ENCODE measurements around the gene TMEM132D.

Gene TMEM132D

DNA sequence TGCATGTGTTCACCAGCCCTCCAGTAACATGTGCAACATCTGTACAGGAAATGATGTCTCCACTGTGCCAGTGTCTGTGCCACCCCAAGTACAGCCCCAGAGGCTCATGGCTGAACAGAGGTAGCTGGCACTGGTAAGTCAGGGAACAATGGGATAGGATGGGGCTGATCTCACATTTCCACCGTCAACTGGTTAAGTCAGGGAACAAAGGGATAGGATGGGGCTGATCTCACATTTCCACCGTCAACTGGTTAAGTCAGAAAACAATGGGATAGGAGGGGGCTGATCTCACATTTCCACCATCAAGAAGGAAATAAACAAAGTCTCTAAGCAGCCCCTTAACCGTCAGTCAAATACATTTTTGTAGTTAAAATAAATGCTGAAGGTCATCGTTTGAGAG, 246.6 kb downstream of the TMEM132D start:
- DNase-seq: no peak

DNA sequence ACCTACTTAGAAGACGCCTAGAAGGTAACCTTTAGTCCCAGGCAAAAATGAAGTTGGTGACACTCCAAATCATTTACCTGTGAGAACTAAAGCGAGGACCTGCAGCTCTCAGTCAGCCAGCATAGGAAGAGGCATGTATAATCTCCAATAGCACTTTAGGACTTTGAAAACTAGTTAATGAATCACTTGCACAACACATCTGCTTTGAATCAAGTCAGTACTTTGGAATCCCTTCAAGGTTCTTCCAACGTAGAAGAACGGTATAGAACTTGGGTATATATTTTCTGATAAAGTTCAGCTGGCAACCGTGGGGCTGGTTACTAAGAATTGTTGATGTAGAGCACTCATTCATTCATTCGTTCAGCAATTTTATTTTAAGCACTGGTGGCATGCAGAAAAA, 251.9 kb downstream of the TMEM132D start:
- no peak for DNase-seq

DNA sequence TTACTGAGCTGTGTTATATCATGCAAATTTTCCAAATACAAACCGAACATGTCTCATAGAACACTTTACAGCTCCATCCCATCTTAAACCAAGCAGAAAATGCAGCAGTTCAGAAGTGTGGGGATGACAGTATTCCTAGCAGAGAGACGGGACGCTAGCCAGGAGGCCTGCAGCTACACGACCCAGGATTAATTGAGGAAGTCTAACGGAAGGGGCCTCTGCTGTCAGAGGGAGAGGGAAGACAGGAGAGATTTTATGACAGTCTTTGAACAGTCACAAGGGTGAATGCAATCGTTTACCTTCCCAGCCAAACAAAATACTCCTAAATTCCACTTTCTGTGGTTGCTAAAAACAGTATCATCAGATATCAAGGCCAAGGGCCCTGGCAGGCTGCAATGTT, 261.9 kb downstream of the TMEM132D start:
- DNase-seq: no peak

DNA sequence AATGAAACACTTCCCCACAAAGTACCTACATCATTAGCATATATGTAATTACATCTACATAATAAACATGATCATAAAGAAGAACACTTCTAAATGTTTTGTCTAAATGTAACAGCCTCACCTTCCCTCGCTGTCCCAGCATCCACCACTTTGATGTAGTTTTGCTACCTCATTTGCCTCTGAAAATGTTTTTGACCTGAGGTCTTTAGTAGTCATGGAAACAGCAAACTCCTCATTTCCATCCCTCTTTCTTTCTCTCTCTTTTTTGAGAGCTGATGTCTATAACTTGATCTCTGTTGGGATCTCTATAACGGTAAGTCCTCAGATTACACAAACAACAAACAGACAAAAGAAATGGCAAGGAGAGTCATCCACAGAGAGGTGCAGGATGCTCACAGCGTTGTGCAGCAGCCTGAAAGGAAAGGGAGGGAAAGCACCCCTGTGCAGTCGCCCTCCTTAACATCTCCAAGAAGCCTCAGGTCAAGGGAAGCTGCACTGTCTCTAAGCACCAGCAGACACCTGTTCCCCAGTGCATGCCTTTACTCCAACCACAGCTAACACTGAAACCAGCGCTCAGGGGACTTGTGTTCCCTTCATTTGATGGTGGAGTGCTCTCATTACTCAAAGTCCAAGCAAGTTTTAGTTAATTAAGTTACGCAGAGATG, 268.7 kb downstream of the TMEM132D start:
- DNase-seq: no peak

DNA sequence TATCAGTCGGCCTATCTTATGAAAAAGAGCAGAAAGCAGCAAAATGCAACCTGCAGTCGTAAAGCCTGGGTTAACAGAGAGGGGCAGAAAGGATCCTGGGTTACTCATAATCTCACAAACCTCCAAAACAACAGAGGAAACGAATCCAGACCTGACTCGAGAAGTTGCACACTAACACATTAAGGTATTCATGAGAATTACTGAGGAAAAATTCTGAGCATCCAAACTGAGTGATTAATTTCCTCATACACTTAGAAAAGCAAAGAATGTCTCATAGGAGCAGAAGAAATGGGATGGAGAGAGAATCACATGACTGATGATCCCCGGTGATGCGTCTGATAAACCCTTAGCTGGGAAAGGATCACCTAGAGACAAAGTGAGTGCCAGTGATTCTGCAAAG, 272.5 kb downstream of the TMEM132D start:
- DNase-seq: no peak

DNA sequence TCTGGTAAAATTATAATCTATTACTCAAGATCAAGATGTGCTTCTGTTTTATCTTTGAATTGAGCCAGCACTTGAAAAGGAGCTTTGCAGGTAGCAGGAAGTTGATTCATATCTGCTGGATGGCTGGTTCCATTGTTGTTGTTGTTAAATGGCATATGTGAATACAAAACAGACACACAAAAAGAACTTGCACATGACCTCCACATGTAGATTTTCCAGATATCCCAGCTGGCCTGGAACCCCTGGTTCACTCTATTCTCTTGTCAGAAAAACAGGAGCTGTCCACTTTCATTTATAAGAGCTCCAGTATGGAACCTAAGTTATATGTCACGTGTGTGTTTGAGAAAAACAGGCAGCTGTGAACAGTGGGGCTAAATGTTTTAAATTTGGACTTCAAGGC, 273.9 kb downstream of the TMEM132D start:
- no peak for DNase-seq

DNA sequence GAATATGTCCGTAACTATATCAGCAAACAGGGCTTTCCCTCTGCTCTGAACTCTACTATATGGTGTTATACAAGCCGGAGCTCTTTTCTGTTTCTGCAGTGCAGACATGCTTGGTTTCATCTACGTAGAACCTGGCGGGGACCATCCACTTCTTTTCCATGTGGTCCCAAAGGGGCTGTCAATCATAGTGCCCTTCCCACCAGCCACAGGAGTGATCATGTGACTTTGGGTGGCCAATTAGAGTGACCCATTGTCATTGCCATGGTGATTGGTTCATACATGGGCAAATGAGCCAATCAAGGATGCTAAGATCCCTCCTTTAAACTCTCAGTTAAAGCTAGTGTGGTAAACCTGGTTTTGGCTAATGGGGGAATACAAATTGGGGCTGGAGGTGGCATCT, 281.3 kb downstream of the TMEM132D start:
- DNase-seq: no peak

DNA sequence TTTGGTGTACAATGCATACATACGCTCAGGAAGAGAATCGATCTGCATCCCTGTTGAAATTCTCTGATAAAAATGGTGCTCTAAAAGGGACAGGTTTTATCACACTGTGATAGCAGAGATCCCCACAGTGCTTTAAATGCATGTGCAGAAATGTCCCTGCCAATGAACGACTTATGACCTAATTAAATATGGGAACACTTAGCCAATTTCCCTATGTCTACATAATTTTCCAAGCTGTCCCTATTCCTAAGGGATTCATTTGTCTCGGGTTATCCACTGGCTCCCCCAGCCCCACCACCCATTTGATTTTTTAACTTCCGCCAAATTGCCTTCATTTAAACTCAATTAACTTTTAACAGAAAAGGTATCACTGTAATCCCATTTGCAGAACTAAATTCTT, 284.6 kb downstream of the TMEM132D start:
- DNase-seq: no peak

DNA sequence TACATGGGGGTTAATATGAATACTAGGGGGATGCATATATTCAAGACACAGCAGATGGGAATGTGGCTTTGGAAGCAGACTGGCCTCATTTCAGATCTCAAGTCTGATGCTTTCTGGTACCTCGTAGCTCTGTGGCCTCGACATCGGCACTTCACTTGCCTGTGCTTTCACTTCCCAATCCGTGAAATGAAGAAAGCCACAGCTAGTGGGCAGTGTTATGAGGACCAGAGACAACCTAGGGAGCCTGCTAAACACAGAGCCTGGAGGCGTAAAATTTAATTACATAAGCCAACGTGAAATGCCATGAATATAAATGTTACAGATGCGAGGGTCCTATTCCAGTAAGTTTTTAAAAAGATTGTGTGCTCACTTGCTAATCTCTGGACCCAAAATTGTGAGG, 286.0 kb downstream of the TMEM132D start:
- DNase-seq: no peak

DNA sequence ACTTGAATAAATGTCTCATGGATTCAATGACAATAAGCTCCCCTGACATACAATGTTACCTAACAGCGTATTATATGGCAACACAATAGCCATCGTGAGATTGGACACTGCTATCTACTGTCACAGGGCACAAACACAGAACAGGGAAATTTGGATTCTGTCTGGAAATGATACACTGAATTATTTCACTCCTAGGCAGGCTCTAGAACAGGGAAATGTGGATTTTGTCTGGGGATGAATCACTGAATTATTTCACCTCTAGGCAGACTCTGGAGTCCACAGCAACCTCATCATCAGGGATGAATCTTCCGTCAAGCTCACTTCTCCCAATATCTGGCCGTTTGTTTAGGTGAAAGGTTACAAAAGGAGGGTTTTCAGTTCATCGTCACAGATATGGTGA, 288.8 kb downstream of the TMEM132D start:
- no peak for DNase-seq

DNA sequence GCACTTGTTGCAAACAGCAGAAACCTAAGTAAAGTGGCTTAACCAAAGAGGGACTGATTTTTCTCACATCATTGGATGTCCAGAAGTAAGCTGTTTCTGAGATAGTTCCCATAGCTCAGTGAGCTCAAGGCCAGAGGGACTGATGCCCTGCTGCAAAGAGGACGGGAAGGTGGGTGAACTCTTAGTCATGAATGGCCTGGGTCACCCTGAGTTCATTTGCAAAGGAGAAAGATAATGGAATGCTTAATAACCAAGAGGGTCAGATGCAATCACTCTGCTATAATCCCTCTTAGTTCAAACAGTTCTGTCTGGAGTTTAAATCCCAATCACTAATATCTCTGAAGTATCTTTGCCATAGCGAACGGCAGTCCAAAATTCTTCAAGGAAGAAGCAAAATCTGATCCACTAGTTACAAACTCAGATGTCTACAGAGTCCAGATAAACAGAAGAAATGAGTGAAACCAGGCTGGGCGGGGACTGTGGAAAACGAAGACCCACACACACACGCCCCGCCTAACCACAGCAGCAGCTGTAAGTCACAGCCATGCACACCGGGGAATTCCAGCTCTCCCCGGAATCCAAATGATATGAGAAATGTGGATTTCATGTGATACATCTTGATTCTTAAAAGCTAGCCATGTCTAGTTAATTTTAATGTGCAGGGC, 289.5 kb downstream of the TMEM132D start:
- no peak for DNase-seq

DNA sequence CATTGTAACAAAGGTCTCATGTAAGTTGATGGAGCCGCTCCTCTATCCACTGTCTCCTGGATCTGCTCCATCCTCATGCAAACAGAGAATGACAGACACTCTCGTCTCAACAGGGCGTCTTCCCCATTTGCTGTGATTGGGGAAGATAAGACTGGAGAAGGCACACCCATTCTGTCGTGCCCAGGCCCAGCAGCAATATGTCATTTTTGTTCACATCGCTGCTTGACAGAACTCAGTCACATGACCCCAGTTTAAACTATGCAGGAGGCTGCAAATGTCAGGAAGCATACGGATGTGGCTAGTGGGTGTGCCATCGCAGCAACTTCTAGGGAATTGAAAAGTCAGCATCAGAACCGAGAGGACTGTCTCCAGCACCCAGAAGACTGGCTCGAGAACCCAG, 290.5 kb downstream of the TMEM132D start:
- no peak for DNase-seq

DNA sequence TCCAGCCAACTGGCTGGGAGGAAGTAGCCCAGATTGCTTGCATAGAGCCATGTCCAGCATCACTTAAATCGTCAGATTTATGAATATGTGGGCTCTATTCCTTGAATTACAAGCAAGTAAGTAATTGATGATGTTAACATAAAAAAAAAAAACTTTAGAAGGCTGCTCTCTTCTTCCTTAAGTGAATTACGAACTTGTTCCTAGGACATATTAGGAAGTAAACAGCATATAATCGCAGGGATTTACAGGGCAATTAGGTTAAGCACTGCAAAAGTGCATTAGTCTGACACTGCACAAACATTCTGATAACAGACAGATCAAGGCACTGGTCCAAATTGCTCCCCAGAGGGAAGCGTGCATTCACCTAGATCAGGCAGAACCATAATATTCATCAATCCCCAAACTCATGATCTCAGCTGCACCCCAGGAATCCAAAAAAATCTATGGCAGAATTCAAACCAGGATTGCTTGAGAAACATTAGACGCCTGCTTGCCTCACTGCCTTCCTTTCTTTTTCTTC, 293.2 kb downstream of the TMEM132D start:
- DNase-seq: no peak

DNA sequence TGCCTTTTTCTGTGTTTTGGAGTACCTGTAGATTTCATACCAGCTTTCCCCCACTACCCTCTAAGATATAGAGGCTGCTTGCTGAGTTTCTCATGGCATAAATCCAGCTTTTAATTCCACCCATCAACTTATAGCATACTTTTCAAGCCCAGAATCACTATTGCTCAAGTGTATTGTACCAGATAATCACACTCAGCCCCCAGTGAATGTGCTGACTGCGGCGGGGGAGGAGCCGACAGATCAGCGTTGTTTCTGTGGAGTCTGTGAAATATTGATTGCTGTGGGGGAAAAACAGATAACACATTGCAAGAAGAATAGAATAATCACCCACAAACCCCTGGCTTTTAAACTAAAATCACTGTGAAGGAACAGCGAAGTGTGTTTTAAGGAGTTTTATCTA, 296.1 kb downstream of the TMEM132D start:
- DNase-seq: no peak

DNA sequence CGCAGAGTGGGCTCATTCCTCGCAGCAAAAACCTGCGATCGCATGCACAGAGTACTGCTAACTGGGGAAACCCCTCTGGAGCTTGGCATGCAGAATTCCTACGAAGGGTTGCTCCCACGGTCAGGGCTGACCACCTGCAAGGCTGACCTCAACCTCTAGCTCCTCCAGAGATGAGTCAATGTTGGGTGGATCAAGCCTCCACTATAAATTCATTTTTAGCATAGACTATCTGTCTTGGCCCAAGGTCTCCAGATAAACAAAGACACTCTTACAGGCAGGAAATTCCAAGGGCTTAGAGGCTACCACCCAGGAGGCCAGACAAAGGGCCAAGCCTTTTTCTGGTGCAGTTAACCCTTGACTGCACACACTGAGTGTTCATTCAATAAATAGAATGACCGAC, 296.5 kb downstream of the TMEM132D start:
- no peak for DNase-seq

DNA sequence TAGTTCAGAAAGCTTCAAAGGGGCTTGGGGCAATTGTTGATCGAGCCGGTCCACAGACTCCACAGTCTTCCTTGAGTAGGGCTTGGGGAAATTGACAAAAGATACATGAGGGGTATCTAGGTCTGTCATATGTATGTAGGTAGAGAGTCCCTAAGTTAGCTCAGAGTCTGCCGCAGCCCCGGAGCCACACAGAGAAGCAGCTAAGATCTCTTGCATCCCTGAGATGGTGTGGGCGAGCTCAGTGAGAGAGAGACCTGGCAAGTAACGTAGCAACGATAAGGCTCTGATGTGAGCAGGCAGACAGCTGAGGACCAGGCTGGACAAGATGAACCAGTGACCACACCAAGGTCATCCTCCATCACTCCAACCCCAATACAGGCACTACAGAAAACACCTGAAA, 297.6 kb downstream of the TMEM132D start:
- DNase-seq: no peak

DNA sequence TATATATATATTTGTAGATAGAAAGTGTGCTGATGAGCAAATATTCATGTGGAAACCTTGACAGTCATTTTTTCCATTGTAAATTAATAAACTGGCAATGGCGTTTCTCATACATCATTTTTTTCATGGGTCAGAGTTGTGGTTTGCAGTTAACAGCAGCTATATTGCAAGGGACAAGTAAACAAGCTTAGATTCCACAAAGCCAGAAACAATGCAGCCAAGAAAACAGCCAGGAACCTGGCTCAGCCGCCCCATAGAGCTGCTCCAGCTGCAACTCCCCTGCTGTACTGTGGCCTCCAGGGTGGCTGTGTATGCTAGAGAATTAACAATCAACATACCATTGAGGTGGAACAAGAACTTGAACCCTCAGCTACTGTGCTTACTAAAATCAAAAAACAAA, 298.2 kb downstream of the TMEM132D start:
- DNase-seq: no peak

DNA sequence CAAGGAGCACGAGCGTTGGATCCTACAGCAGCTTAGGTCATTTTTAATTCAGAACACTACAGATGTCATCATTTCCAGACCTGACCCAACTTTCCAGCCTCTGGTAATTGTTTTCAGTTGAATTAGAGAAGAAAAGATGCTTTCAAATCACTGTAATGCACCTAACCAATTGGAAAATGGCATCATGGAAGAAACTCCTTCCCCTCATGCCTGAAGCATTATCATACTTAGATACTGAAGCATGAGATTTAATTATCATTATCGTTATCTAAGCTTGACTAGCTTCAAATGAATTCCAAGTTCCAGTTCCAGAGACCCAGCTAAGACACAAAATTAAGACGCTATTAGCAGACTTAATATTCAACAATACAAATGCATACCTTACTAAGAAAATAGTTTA, 299.3 kb downstream of the TMEM132D start:
- DNase-seq: no peak

DNA sequence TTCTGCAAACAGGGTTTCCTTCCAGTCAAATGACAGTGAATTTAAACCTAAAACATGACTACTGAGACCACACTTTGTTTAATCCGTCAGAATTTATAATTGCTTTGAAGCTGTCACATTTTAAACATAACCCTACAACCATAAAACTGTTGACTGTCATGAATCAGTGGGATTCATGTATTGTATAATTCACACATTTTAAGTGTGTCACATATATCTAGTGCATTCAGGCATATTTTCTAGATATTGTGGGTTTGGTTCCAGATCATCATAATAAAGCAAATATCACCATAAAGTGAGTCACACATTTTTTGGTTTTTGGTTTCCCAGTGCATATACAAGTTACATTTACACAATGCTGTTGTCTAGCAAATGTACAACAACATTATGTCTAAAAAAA, 304.4 kb downstream of the TMEM132D start:
- no peak for DNase-seq

DNA sequence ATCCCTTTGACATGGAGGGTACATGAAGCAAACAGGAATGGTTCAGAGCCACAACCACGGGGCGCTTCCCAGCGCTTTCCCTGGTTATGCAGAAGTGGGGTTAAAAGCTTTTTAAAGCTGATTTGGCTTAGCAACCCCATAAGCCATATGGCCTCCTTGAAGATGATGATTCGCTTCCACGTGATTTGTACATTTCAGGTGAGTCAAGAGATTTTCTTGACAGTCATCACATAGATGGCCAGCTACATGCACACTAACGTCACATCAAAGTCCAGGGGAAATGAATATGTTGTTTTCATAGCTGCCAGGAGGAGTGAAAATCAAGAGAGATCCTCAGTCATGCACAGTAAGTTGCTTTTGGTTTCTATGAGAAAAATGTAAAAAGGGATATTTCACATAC, 309.7 kb downstream of the TMEM132D start:
- no peak for DNase-seq

DNA sequence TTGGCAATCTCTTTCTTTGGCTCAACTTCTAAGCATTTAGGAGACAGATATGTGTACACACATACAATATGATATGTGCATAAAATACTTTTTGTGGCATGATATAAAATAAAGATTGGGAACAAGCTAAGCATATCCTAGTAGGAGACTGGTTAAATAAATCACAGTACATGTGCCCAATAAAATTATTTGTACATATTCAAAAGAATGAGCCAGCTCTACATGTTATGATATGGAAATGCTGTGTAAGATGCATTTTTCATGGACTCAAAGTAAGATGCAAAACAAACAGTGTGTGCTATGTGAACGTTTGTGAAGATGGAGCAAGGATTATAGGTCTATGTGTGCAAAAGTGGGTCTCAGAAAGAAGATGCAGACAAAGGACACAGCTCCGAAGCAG, 311.4 kb downstream of the TMEM132D start:
- no peak for DNase-seq

DNA sequence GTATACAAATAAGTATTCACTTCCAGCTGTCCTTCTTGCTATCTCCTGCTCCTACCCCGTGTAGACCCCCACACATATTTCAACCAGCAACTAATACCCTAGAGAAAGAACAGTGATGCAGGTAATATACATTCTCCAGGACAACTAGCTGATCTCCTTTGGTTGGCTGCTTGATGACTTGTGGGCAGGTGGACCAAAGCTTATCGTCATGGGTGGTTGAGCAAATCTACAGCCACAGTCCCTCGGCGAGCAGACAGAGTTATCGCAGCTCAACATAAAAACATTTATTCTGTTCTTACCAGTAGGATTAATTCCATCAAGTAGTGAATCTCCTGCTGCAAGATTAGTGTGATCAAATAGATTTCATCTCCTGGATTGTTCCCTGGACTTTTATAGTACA, 314.3 kb downstream of the TMEM132D start:
- DNase-seq: no peak

DNA sequence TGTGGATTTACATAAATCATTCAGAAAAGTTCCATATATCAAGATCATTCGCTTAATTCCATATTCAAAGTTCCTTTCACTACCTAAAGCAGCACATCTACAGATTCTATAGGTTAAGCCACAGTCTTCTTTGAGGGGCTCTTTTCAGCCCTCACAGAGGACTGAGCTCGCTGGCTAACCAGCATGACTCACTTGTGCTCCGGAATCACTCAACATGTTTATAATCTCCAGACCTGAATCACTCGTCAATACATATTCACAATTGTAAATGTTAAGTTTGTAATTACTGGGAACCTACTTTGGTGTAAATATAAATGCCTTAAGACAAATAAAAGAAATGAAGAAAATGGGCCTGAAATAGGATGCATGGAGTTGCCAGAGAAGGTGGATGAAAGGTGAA, 315.7 kb downstream of the TMEM132D start:
- no peak for DNase-seq

DNA sequence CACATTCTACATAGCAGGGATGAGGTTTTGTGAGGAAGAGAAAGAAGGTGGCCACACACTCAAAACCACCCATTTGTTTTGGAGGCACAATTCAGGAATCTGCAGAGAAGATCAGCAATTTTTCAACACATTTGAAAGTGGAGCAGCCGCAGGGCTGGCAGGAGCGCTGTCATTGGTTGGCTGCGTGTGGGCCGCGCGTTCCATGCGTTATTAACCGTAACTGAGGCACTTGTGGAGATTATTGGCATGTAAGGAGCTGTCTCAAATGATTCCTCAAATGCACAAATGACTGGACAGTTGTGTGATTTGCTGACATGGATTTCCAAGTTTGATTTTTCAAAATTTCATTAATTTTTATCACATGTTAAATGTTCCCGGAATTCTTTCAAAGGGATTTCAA, 318.5 kb downstream of the TMEM132D start:
- no peak for DNase-seq

DNA sequence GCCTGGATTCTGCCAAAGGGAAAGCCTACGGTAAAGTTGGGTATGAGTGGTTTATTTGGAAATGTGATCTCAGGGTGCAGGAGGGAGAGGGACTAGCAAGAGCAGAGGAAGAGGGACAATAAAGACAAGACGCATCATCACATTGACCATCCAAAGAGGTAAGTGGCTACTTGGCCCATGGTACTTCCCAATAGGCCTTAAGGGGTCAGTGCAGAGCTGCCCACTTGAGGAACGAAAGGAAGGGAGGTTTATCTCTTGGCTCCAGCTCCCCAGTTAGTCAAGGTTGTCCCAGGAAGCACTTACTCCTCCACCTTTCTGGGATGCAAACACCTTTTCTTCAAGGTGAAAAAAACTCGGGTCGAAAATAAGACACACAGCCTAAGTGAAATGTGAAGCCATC, 323.9 kb downstream of the TMEM132D start:
- DNase-seq: no peak

Measured in activated T-cell treated with anti-CD3 and anti-CD28 coated beads, Interleukin-2, amount 50 U/mL, for 48 hours (primary cell).